Activated naive CD8-positive, alpha-beta T cell treated with anti-CD3 and anti-CD28 coated beads for 36 hours (primary cell): Measurements from ENCODE around the gene SH3PXD2B. TPM values are rescaled to one million over a fixed set of nuclear protein-coding genes. Genes with fewer than 3 reads are reported as not detected.
"Not testable (repeated sequence)": the region's sequence is repeated elsewhere in the genome, so short reads cannot be mapped to it uniquely, and the experiment has no call there.

Source experiments
- DNase-seq: peaks from one replicate; pipeline ENCODE4 v3.0.0; 2021
- H3K27ac Mint-ChIP-seq: one replicate; pipeline ENCODE4 v1.8.0; 2022; ENCODE audit warnings: mild to moderate bottlenecking, moderate library complexity, mixed read lengths
- H3K27me3 Mint-ChIP-seq: one replicate; pipeline ENCODE4 v1.8.0; 2022; ENCODE audit warnings: mild to moderate bottlenecking, mixed read lengths
- H3K36me3 Mint-ChIP-seq: one replicate; pipeline ENCODE4 v1.8.0; 2021; ENCODE audit warnings: mild to moderate bottlenecking, mixed read lengths
- H3K4me1 Mint-ChIP-seq: one replicate; pipeline ENCODE4 v1.8.0; 2021; ENCODE audit warnings: mixed read lengths
- H3K4me3 Mint-ChIP-seq: one replicate; pipeline ENCODE4 v1.8.0; 2022; ENCODE audit warnings: mild to moderate bottlenecking, moderate library complexity, mixed read lengths
- H3K9me3 Mint-ChIP-seq: one replicate; pipeline ENCODE4 v1.8.0; 2022; ENCODE audit warnings: mixed read lengths
- total RNA-seq, 2 experiments: library from RNA; stranded (reverse); gene quantifications; one replicate each; pipeline ENCODE4 v1.2.3, GENCODE V29; 2021

The SH3PXD2B gene
- total RNA-seq, 2 experiments from 2014 or later = 0.80 to 0.84 TPM

- Mint-ChIP-seq H3K27me3 (peaks cover 12% of the 10 kb centered on the region), H3K9me3 (peaks cover 14% of the 10 kb centered on the region)
- H3K4me3 Mint-ChIP-seq, DNase-seq, H3K27ac Mint-ChIP-seq, H3K36me3 Mint-ChIP-seq, H3K4me1 Mint-ChIP-seq: not testable (repeated sequence)
Measured at GRCh38 chr5:172398645-172399044, 55.7 kb downstream of the SH3PXD2B start.

GRCh38 chr5:172396994-172397393 lies 57.3 kb downstream of the SH3PXD2B start:
- not testable (repeated sequence) for DNase-seq, H3K27me3 Mint-ChIP-seq, H3K36me3 Mint-ChIP-seq, H3K27ac Mint-ChIP-seq, H3K4me1 Mint-ChIP-seq, H3K4me3 Mint-ChIP-seq
- H3K9me3 Mint-ChIP-seq = peaks cover 14% of the 10 kb centered on the region

GRCh38 chr5:172396220-172396619 lies 58.1 kb downstream of the SH3PXD2B start:
- H3K4me3 Mint-ChIP-seq = no peak overlapping the region
- H3K36me3 Mint-ChIP-seq = no peaks in the 10 kb centered on the region
- no peak overlapping the region for H3K27ac Mint-ChIP-seq
- DNase-seq = no peak
- peaks cover 14% of the 10 kb centered on the region for H3K9me3 Mint-ChIP-seq
- no peaks in the 10 kb centered on the region for H3K4me1 Mint-ChIP-seq
- H3K27me3 Mint-ChIP-seq = peaks cover 8% of the 10 kb centered on the region

GRCh38 chr5:172395483-172395882 lies 58.8 kb downstream of the SH3PXD2B start:
- no peak overlapping the region for H3K27ac Mint-ChIP-seq
- H3K4me1 Mint-ChIP-seq = no peaks in the 10 kb centered on the region
- peaks cover 8% of the 10 kb centered on the region for H3K27me3 Mint-ChIP-seq
- H3K9me3 Mint-ChIP-seq = peaks cover 14% of the 10 kb centered on the region
- no peaks in the 10 kb centered on the region for H3K36me3 Mint-ChIP-seq
- no peak for DNase-seq
- no peak overlapping the region for H3K4me3 Mint-ChIP-seq

GRCh38 chr5:172389578-172390112 lies 64.7 kb downstream of the SH3PXD2B start:
- Mint-ChIP-seq H3K4me3 (no peak overlapping the region), H3K27me3 (peaks cover 8% of the 10 kb centered on the region), H3K4me1 (no peaks in the 10 kb centered on the region), H3K9me3 (no peaks in the 10 kb centered on the region), H3K27ac (no peak overlapping the region), H3K36me3 (no peaks in the 10 kb centered on the region)
- DNase-seq = no peak

GRCh38 chr5:172388246-172388733 lies 66.0 kb downstream of the SH3PXD2B start:
- no peak overlapping the region for H3K27ac Mint-ChIP-seq
- no peak overlapping the region for H3K4me3 Mint-ChIP-seq
- H3K4me1 Mint-ChIP-seq = no peaks in the 10 kb centered on the region
- H3K9me3 Mint-ChIP-seq = no peaks in the 10 kb centered on the region
- no peak for DNase-seq
- no peaks in the 10 kb centered on the region for H3K27me3 Mint-ChIP-seq
- H3K36me3 Mint-ChIP-seq = no peaks in the 10 kb centered on the region

GRCh38 chr5:172385707-172386106 lies 68.6 kb downstream of the SH3PXD2B start:
- DNase-seq = no peak
- Mint-ChIP-seq H3K27ac (no peak overlapping the region), H3K4me3 (no peak overlapping the region), H3K36me3 (no peaks in the 10 kb centered on the region), H3K4me1 (no peaks in the 10 kb centered on the region), H3K27me3 (no peaks in the 10 kb centered on the region), H3K9me3 (no peaks in the 10 kb centered on the region)

GRCh38 chr5:172385010-172385563 lies 69.2 kb downstream of the SH3PXD2B start:
- Mint-ChIP-seq H3K9me3 (no peaks in the 10 kb centered on the region), H3K4me1 (no peaks in the 10 kb centered on the region), H3K4me3 (no peak overlapping the region), H3K27ac (no peak overlapping the region), H3K27me3 (no peaks in the 10 kb centered on the region), H3K36me3 (no peaks in the 10 kb centered on the region)
- no peak for DNase-seq

GRCh38 chr5:172383191-172383802 lies 71.0 kb downstream of the SH3PXD2B start:
- no peak overlapping the region for H3K4me3 Mint-ChIP-seq
- no peaks in the 10 kb centered on the region for H3K4me1 Mint-ChIP-seq
- H3K27me3 Mint-ChIP-seq = no peaks in the 10 kb centered on the region
- H3K27ac Mint-ChIP-seq = no peak overlapping the region
- no peaks in the 10 kb centered on the region for H3K36me3 Mint-ChIP-seq
- no peak for DNase-seq
- H3K9me3 Mint-ChIP-seq = no peaks in the 10 kb centered on the region

GRCh38 chr5:172380987-172381643 lies 73.2 kb downstream of the SH3PXD2B start:
- H3K36me3 Mint-ChIP-seq = no peaks in the 10 kb centered on the region
- H3K4me1 Mint-ChIP-seq = no peaks in the 10 kb centered on the region
- H3K4me3 Mint-ChIP-seq = no peak overlapping the region
- no peaks in the 10 kb centered on the region for H3K9me3 Mint-ChIP-seq
- H3K27me3 Mint-ChIP-seq = no peaks in the 10 kb centered on the region
- H3K27ac Mint-ChIP-seq = no peak overlapping the region
- no peak for DNase-seq

- Mint-ChIP-seq H3K9me3 (no peaks in the 10 kb centered on the region), H3K4me3 (no peak overlapping the region), H3K27me3 (no peaks in the 10 kb centered on the region), H3K27ac (no peak overlapping the region), H3K36me3 (peaks cover under 1% of the 10 kb centered on the region), H3K4me1 (no peaks in the 10 kb centered on the region)
- no peak for DNase-seq
Measured at GRCh38 chr5:172380301-172380986, 73.9 kb downstream of the SH3PXD2B start.

- H3K9me3 Mint-ChIP-seq = no peaks in the 10 kb centered on the region
- H3K36me3 Mint-ChIP-seq = peaks cover 2% of the 10 kb centered on the region
- H3K27me3 Mint-ChIP-seq = no peaks in the 10 kb centered on the region
- H3K27ac Mint-ChIP-seq = no peak overlapping the region
- no peak overlapping the region for H3K4me3 Mint-ChIP-seq
- H3K4me1 Mint-ChIP-seq = no peaks in the 10 kb centered on the region
- no peak for DNase-seq
Measured at GRCh38 chr5:172379481-172379880, 74.8 kb downstream of the SH3PXD2B start.

- Mint-ChIP-seq H3K4me1 (no peaks in the 10 kb centered on the region), H3K9me3 (no peaks in the 10 kb centered on the region), H3K4me3 (no peak overlapping the region), H3K36me3 (peaks cover 2% of the 10 kb centered on the region), H3K27ac (no peak overlapping the region), H3K27me3 (no peaks in the 10 kb centered on the region)
- DNase-seq = no peak
Measured at GRCh38 chr5:172377856-172378255, 76.5 kb downstream of the SH3PXD2B start.

- Mint-ChIP-seq H3K36me3 (peaks cover 2% of the 10 kb centered on the region), H3K9me3 (peaks cover 2% of the 10 kb centered on the region), H3K4me3 (no peak overlapping the region), H3K4me1 (no peaks in the 10 kb centered on the region), H3K27ac (no peak overlapping the region), H3K27me3 (no peaks in the 10 kb centered on the region)
- no peak for DNase-seq
Measured at GRCh38 chr5:172377438-172377837, 76.9 kb downstream of the SH3PXD2B start.

- no peak overlapping the region for H3K4me3 Mint-ChIP-seq
- H3K27ac Mint-ChIP-seq = no peak overlapping the region
- peaks cover 16% of the 10 kb centered on the region for H3K9me3 Mint-ChIP-seq
- peaks cover 4% of the 10 kb centered on the region for H3K27me3 Mint-ChIP-seq
- peaks cover 3% of the 10 kb centered on the region for H3K36me3 Mint-ChIP-seq
- H3K4me1 Mint-ChIP-seq = no peaks in the 10 kb centered on the region
- no peak for DNase-seq
Measured at GRCh38 chr5:172374783-172375182, 79.5 kb downstream of the SH3PXD2B start.
